Kidney tubule cell (primary cell): ENCODE measurements around the gene HERPUD2.
"Not testable (repeated sequence)": the region's sequence is repeated elsewhere in the genome, so short reads cannot be mapped to it uniquely, and the experiment has no call there.

ENCODE experiments used
- DNase-seq: peaks from one replicate; pipeline ENCODE4 v3.0.0-alpha.2; 2018; ENCODE audit warnings: low spot score

Gene HERPUD2

GRCh38 chr7:35677582-35678356 lies 17.2 kb downstream of the HERPUD2 start:
- DNase-seq, result no peak

GRCh38 chr7:35676211-35676610 lies 18.7 kb downstream of the HERPUD2 start:
- DNase-seq, result no peak

GRCh38 chr7:35670856-35671569 lies 23.9 kb downstream of the HERPUD2 start:
- DNase-seq, result no peak

GRCh38 chr7:35660411-35660810 lies 34.5 kb downstream of the HERPUD2 start:
- DNase-seq, result not testable (repeated sequence)

GRCh38 chr7:35658606-35659201 lies 36.2 kb downstream of the HERPUD2 start:
- peak; percentile 4 for DNase-seq

- DNase-seq, result no peak
Observed at GRCh38 chr7:35657125-35657524, 37.8 kb downstream of the HERPUD2 start.

- DNase-seq, result not testable (repeated sequence)
Observed at GRCh38 chr7:35654558-35654957, 40.4 kb downstream of the HERPUD2 start.

- peak; percentile 13 for DNase-seq
Observed at GRCh38 chr7:35652124-35652523, 42.8 kb downstream of the HERPUD2 start.

- no peak for DNase-seq
Observed at GRCh38 chr7:35650751-35651150, 44.2 kb downstream of the HERPUD2 start.

- DNase-seq, result no peak
Observed at GRCh38 chr7:35649711-35650110, 45.2 kb downstream of the HERPUD2 start.

GRCh38 chr7:35648367-35648766 lies 46.6 kb downstream of the HERPUD2 start:
- DNase-seq, result peak; percentile 35

GRCh38 chr7:35647171-35647574 lies 47.8 kb downstream of the HERPUD2 start:
- peak; percentile 8 for DNase-seq

GRCh38 chr7:35646289-35647023 lies 48.5 kb downstream of the HERPUD2 start:
- DNase-seq, result no peak

GRCh38 chr7:35645691-35646090 lies 49.2 kb downstream of the HERPUD2 start:
- no peak for DNase-seq

- peak; percentile 20 for DNase-seq
Observed at GRCh38 chr7:35630024-35630972, 64.6 kb downstream of the HERPUD2 start.

- DNase-seq, result peak; percentile 53
Observed at GRCh38 chr7:35624299-35625186, 70.4 kb downstream of the HERPUD2 start.

- DNase-seq, result no peak
Observed at GRCh38 chr7:35623381-35623780, 71.6 kb downstream of the HERPUD2 start.

- no peak for DNase-seq
Observed at GRCh38 chr7:35619863-35620262, 75.1 kb downstream of the HERPUD2 start.

GRCh38 chr7:35617041-35617440 lies 77.9 kb downstream of the HERPUD2 start:
- no peak for DNase-seq

GRCh38 chr7:35613150-35613549 lies 81.8 kb downstream of the HERPUD2 start:
- no peak for DNase-seq
